GM20431 (cell line): ENCODE measurements around the gene ISYNA1.

Experiments used
- in situ Hi-C: fragments of 300-500 bp; cut with MseI, MboI; formaldehyde crosslinking; loops from one replicate; pipeline ENCODE4 v1.15.0; 2020; ENCODE audit warnings: low sequenced_read_pairs; ENCODE audit not compliant: unreplicated experiment

ISYNA1 gene

GRCh38 chr19:18468517-18468916 is 30.6 kb upstream of the ISYNA1 start:
- in situ Hi-C loops = no loop called here

GRCh38 chr19:18467978-18468377 is 30.0 kb upstream of the ISYNA1 start:
- in situ Hi-C loops = no loop called here

GRCh38 chr19:18466354-18466753 is 28.4 kb upstream of the ISYNA1 start:
- in situ Hi-C loops = no loop called here

GRCh38 chr19:18465964-18466339 is 28.0 kb upstream of the ISYNA1 start:
- in situ Hi-C loops = no loop called here

- in situ Hi-C loops = no loop called here
Measured at GRCh38 chr19:18465214-18465963, 27.5 kb upstream of the ISYNA1 start.

GRCh38 chr19:18464646-18465045 is 26.7 kb upstream of the ISYNA1 start:
- in situ Hi-C loops = no loop called here

- in situ Hi-C loops = no loop called here
Measured at GRCh38 chr19:18461471-18461870, 23.5 kb upstream of the ISYNA1 start.

- in situ Hi-C loops = no loop called here
Measured at GRCh38 chr19:18460900-18461299, 23.0 kb upstream of the ISYNA1 start.

- in situ Hi-C loops = no loop called here
Measured at GRCh38 chr19:18457483-18458331, 19.8 kb upstream of the ISYNA1 start.

GRCh38 chr19:18456974-18457373 is 19.0 kb upstream of the ISYNA1 start:
- in situ Hi-C loops = no loop called here

GRCh38 chr19:18456279-18456678 is 18.3 kb upstream of the ISYNA1 start:
- in situ Hi-C loops = no loop called here

GRCh38 chr19:18453269-18454024 is 15.5 kb upstream of the ISYNA1 start:
- in situ Hi-C loops = no loop called here

GRCh38 chr19:18452386-18452785 is 14.5 kb upstream of the ISYNA1 start:
- in situ Hi-C loops = no loop called here

- in situ Hi-C loops = no loop called here
Measured at GRCh38 chr19:18450931-18451836, 13.3 kb upstream of the ISYNA1 start.

- in situ Hi-C loops = no loop called here
Measured at GRCh38 chr19:18450021-18450930, 12.3 kb upstream of the ISYNA1 start.

- in situ Hi-C loops = no loop called here
Measured at GRCh38 chr19:18449552-18449951, 11.6 kb upstream of the ISYNA1 start.

GRCh38 chr19:18446811-18447359 is 9.0 kb upstream of the ISYNA1 start:
- in situ Hi-C loops = no loop called here

- in situ Hi-C loops = no loop called here
Measured at GRCh38 chr19:18446145-18446810, 8.3 kb upstream of the ISYNA1 start.
